ENCODE results near the gene ELF1. TPM values are rescaled to one million over a fixed set of nuclear protein-coding genes. Genes with fewer than 3 reads are reported as not detected.
"Not testable (repeated sequence)": the region's sequence is repeated elsewhere in the genome, so short reads cannot be mapped to it uniquely, and the experiment has no call there.

The ELF1 gene
- total and polyA plus RNA-seq, 2 of the 4 experiments (the other 2 are of a cell fraction): 25.4 to 27.6 TPM

- 87% methylated on average over 3 of the region's 7 CpGs; no CpG with 5 or more reads in 1 of the 2 experiments for WGBS, 2 experiments (ENCODE audit: extremely low coverage in 2 of 2, insufficient read length in 1 of 2)
- H3K9ac ChIP-seq (ENCODE audit: low read depth, low read length): not testable (repeated sequence)
Observed at GRCh38 chr13:40919901-40920300, 99.2 kb downstream of the ELF1 start.

More at GRCh38 chr13:40919901-40920300, 99.2 kb downstream of the ELF1 start:
- H4K91ac ChIP-seq (ENCODE audit: insufficient read depth, low read depth, low read length); H4K20me1 ChIP-seq (ENCODE audit: insufficient read depth, low read length); H3K23ac ChIP-seq (ENCODE audit: low read depth, low read length); H3K18ac ChIP-seq (ENCODE audit: low read depth, low read length); ATAC-seq (ENCODE audit: low read depth); H4K8ac ChIP-seq (ENCODE audit: low read depth in 2 of 2, low read length in 2 of 2); H2AK5ac ChIP-seq (ENCODE audit: low read depth, low read length); H3K9me3 ChIP-seq (ENCODE audit: control insufficient read depth, insufficient read depth, low read length); H3K36me3 ChIP-seq (ENCODE audit: control insufficient read depth, insufficient read depth, low read length); H2AFZ ChIP-seq (replicated peaks; ENCODE audit: low read length, poor library complexity); H4K5ac ChIP-seq (ENCODE audit: low read depth, low read length); H2BK120ac ChIP-seq (ENCODE audit: low read depth, low read length); in situ Hi-C loops (cut with MboI; ENCODE audit: low sequenced_read_pairs); H3K27me3 ChIP-seq (ENCODE audit: control insufficient read depth, insufficient read depth, low read length); H2BK15ac ChIP-seq (ENCODE audit: low read depth, low read length); H3K27ac ChIP-seq (ENCODE audit: insufficient read depth, low read length); H2BK5ac ChIP-seq (ENCODE audit: low read depth, low read length, poor library complexity, severe bottlenecking); H2AK9ac ChIP-seq (replicated peaks; ENCODE audit: low read depth, low read length, poor library complexity); H3K9me1 ChIP-seq (ENCODE audit: insufficient read depth, low read length); H3K14ac ChIP-seq (replicated peaks; ENCODE audit: low read depth, low read length); H3K4me2 ChIP-seq (ENCODE audit: low read depth, low read length); POLR2A ChIA-PET (ENCODE audit: unreplicated experiment); BruUV-seq (replicated peaks); H3K4me3 ChIP-seq (ENCODE audit: insufficient read depth, low read depth, low read length); H2BK20ac ChIP-seq (ENCODE audit: low read depth, low read length); H3K4me1 ChIP-seq (ENCODE audit: control insufficient read depth, insufficient read depth, low read length); CTCF ChIA-PET; dilution Hi-C loops (cut with HindIII; ENCODE audit: low sequenced_read_pairs, unreplicated experiment); DNase-seq; H3K4ac ChIP-seq (ENCODE audit: low read depth, low read length); H3K56ac ChIP-seq (ENCODE audit: extremely low read depth, insufficient read depth, low read length): not testable (repeated sequence)
- H3K79me1 ChIP-seq (ENCODE audit: low read depth in 1 of 2, low read length in 2 of 2): peaks cover 7 to 27% of the 10 kb centered on the region in 2 experiments; a peak in 3 of 4 replicates
- intact Hi-C loops (cut with micrococcal nuclease): loop anchor here (2.0 kb wide), 1 partner anchor 133 kb away; no protein-coding TSS in a partner anchor
